Activated T-cell treated with anti-CD3 and anti-CD28 coated beads for 24 hours (primary cell): ENCODE results near the gene PSKH1.

Source experiments
- DNase-seq: peaks from one replicate; pipeline ENCODE4 v3.0.0-alpha.2; 2020; ENCODE audit warnings: low read depth

PSKH1 gene

DNA sequence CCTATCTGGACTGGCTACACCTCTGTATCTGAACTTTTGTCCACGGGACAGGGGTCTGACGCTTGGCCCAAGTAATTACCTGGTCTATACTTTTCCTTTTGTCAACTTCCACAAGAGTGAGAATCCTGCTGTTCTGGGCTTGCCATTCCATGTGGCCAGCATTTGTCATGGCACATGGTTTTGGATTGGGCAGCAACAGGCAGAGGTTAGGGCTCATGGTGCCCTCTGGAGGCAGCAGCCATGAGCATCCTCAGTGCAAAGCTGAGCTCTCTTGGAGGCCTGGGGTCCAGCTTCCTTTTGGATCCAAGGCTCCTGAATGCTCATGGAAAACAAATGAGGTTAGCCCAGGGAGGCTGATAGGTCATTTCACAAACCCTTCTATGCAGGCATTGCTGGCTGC, 27.7 kb upstream of the PSKH1 start:
- DNase-seq, result no peak

DNA sequence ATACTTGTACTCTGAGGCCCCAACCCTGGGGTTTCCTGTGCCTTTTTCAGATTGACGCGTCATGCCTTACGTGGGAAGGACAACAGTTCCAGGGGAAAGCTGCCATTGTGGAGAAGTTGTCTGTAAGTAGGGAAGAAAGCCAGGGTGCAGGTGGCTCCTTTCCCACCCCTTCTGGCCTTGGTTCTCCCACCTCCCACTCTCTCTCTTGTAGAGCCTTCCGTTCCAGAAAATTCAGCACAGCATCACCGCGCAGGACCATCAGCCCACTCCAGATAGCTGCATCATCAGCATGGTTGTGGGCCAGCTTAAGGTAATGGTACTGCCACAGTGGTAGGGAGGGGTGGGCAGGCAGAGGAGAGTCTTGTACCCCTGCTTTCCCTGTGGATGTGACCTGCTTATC, 24.8 kb upstream of the PSKH1 start:
- DNase-seq, result no peak

DNA sequence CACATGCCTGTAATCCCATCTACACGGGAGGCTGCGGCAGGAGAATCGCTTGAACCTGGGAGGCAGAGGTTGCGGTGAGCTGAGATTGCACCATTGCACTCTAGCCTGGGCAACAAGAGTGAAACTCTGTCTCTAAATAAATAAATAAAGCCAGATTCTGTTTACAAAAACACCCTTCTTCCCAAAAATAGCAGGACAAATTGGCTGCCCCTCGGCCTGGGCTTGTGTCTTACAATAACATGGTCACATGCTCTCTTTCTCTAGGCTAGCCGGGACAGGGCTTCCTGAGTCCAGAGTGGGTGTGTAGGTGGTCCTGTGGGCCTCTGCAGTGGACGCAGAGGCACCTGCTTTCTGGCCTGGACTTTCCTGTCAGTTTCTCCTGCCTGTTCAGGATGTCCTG, 23.4 kb upstream of the PSKH1 start:
- no peak for DNase-seq

DNA sequence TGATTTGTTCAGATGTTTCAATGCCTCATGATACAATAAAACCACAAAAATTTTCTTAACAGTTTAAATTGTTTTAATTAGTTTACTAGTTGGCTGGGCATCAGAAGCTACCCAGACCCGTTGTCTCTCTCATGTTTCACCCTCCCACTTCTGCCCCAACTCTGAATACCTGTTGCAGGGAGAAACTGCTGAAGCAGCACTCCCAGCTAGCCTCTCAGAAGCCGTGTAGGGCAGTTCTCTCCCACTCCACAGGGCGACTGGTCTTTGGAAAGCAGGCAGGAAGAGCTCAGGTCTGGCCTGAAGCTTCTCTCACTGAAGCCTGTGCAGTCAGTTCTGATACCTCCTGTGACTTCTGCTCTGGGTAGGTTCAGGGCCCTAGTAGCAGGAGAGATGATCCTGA, 21.8 kb upstream of the PSKH1 start:
- DNase-seq, result no peak

DNA sequence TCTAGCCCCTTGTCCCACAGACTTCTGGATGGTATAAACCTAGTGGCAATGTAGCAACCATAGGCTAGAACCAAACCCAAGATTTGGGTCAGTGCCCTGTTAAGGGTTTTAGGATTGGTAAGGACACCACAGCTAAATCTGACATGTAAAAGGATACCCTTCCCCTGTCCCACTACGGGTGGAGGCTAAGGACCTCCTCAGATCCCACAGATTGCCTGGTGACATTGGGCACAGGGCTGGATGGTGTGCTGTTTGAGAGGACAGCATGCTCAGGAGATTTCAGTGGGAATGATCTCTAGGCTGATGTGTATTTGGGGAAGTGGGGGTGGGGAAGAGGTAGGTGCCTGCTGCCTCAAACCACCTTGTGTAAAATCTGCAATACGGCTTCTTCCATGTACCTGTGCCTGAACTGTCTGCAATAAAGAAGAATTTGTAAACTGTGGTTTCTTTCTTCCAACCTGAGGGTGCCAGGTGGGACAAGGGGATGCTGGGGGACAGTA, 20.9 kb upstream of the PSKH1 start:
- no peak for DNase-seq

DNA sequence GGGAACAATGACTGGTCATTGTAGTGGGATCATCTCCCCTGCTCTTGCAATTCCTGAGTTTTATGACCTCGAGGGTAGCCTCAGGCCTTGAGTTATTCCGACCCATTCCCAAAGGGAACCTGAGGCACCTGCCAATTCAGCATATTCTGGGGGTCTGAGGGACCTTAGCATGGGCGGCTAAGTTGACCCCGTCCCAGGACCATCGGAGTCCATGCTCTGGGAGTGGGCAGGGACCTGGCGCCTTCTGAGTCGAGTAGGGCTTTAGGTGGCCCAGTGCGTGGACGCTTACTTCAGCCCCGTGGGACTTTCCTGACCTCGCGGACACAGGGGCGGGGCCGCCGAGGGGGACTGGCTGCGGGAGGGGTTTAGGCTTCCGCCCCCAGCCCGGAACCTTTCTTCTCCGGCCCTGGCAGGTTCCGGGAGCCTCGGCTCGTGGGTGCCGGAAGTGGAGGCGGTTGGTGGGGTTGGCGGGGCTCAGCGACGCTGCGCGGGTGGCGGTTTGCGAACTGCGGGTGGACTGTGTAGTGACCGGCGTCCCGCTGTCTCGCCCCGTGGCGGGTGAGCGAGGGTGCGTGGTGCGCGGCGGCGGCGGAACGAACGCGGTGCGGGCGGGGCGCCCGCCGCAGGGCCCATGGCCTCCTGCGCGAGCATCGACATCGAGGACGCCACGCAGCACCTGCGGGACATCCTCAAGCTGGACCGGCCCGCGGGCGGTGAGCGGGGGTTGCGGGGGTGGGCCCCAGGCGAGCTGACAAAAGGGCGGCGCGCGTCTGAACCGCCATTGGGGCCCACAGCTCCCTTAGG, 20.2 kb upstream of the PSKH1 start, which contains the start of gene EDC4:
TSS of gene EDC4 (plus strand) at position 422 of the 804 bp plus-strand sequence. CDS start at position 632, 210 bp downstream.
- DNase-seq, result peak; percentile 87

DNA sequence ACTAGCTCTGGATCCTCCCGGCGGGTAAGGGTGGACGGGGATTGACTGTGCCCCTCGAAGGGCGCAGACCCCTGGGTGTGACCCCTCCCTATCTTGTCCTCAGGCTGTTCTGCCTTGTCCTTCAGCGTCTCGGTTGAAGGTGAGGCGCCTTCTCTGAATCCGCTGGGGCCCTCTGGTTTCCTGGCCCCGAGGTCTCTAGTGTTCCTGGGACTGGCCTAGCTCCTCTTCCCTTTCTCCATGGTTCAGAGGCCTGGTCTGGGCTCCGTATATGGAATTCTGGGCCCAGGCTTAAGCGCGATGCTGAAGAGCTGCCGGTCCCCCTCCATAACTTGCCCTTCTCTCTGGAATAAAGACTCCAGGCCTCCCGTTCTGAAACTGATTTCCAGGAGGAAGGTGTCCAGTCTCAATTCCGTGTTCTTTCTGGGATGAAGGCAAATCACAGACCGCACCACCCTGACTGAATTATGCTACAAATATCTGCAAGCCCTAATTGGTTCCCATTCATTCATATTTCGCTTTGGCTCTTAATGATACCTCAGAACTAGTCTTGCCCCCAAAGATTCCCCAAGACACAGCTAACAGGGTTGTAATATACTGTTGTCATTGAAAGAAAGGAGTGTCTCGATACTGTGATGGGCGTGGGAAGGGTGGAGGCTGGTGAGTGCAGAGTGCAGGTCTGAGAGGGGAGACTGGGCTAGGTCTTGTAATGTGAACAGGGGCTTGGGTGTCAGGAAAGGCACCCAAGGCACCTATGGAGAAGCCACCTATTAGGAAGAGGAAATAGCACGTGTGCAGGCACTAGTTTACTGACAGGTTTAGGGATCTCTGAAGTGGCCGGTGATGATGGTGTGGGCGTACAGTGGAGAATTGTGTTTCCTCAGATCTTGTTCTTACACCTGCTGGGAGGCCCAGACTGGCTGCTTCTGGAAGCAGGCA, 19.4 kb upstream of the PSKH1 start:
- DNase-seq, result no peak

DNA sequence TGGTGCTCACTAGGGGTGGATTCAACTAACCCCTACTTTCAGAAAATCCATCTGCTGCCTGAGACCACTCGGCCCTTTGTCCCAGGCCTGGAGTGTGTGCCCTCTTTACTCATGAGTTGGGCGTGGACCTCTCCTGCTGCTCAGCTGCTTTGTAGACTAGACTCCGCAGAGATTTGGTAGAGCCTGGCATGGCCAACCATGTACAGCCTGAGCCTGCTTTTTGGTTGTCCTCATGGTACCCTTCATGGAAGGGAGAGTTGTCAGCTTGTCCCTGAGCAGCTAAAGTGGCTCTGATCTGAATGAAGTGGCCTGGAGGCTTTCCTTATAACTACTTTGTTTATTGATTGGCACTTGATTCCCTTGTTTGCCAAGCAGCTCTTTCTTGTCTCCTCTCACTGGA, 18.7 kb upstream of the PSKH1 start:
- no peak for DNase-seq

DNA sequence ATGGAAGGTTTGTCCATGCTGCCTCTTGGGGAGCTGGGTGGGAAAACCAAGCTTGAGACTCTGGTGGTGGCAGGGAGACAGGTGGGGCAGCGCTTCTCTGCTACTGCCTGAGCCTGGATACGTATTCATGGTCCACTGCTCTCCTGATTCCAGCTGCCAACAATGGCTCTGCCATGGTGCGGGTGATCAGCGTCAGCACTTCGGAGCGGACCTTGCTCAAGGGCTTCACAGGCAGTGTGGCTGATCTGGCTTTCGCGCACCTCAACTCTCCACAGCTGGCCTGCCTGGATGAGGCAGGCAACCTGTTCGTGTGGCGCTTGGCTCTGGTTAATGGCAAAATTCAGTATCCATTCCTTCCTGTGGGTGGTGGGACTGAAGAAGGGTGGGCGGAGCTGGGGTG, 16.0 kb upstream of the PSKH1 start:
- no peak for DNase-seq

DNA sequence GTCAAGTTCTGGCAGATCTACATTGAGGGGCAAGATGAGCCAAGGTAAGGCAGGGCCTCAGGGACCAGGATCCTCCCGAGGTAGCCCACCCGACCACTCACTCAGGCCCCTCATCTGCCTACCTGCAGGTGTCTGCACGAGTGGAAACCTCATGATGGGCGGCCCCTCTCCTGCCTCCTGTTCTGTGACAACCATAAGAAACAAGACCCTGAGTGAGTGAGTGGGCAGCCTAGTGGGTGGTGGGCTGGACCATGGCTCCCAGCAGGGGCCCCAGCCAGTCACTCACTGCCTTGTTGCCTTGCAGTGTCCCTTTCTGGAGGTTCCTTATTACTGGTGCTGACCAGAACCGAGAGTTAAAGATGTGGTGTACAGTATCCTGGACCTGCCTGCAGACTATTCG, 14.8 kb upstream of the PSKH1 start:
- no peak for DNase-seq

DNA sequence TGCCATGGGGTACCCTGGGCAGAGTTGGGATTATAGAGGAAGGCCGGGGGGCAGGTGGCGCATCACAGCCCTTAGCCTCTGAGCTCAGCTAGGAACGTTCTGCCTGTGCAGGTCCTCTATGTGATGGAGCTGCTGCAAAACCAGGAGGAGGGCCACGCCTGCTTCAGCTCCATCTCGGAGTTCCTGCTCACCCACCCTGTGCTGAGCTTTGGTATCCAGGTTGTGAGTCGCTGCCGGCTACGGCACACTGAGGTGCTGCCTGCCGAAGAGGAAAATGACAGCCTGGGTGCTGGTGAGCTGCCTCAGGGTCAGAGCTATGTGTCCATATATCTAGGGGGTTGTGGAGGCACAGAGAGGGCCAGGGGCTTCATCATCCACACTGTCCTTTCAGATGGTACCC, 14.2 kb upstream of the PSKH1 start:
- no peak for DNase-seq

DNA sequence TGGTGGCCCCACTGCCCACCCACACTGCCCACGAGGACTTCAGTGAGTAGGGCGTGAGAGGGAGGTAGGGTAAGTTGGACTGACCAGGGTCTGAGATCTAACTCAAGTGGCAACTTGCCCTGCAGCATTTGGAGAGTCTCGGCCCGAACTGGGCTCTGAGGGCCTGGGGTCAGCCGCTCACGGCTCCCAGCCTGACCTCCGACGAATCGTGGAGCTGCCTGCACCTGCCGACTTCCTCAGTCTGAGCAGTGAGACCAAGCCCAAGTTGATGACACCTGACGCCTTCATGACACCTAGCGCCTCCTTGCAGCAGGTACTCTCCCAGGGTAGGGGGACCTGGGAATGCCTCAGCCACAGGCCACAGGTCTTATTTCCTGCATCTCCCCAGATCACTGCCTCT, 13.6 kb upstream of the PSKH1 start:
- no peak for DNase-seq

DNA sequence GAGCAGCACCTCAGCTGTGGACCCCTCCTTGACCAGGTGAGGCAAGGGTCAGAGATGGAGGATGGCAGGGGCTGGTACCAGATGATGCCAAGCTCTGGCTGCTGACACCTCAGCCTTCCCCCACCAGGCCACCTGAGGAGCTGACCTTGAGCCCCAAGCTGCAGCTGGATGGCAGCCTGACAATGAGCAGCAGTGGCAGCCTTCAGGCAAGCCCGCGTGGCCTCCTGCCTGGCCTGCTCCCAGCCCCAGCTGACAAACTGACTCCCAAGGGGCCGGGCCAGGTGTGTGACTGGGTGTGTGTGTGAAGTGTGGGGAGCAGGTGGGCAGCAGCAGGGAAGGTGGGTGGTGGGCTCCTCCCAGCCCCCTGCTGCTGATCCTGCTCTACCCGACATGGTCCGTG, 13.1 kb upstream of the PSKH1 start:
- no peak for DNase-seq

DNA sequence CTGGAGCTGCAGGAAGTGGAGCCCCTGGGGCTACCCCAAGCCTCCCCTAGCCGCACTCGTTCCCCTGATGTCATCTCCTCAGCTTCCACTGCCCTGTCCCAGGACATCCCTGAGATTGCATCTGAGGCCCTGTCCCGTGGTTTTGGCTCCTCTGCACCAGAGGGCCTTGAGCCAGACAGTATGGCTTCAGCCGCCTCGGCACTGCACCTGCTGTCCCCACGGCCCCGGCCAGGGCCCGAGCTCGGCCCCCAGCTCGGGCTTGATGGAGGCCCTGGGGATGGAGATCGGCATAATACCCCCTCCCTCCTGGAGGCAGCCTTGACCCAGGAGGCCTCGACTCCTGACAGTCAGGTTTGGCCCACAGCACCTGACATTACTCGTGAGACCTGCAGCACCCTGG, 12.5 kb upstream of the PSKH1 start:
- DNase-seq, result no peak

DNA sequence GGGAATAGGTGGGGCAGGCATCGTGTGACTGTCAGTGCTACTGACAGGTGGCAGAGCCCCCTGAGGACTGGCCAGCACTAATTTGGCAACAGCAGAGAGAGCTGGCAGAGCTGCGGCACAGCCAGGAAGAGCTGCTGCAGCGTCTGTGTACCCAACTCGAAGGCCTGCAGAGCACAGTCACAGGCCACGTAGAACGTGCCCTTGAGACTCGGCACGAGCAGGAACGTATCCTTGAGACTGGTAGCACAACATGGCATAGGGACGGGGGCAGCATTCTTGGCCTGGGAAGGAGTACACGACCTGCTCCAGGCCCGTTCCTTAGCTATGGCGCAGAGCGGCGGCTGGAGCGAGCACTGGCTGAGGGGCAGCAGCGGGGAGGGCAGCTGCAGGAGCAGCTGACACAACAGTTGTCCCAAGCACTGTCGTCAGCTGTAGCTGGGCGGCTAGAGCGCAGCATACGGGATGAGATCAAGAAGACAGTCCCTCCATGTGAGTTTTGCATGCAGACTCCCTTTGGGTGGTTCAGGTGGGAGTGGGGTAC, 11.4 kb upstream of the PSKH1 start:
- DNase-seq, result no peak

DNA sequence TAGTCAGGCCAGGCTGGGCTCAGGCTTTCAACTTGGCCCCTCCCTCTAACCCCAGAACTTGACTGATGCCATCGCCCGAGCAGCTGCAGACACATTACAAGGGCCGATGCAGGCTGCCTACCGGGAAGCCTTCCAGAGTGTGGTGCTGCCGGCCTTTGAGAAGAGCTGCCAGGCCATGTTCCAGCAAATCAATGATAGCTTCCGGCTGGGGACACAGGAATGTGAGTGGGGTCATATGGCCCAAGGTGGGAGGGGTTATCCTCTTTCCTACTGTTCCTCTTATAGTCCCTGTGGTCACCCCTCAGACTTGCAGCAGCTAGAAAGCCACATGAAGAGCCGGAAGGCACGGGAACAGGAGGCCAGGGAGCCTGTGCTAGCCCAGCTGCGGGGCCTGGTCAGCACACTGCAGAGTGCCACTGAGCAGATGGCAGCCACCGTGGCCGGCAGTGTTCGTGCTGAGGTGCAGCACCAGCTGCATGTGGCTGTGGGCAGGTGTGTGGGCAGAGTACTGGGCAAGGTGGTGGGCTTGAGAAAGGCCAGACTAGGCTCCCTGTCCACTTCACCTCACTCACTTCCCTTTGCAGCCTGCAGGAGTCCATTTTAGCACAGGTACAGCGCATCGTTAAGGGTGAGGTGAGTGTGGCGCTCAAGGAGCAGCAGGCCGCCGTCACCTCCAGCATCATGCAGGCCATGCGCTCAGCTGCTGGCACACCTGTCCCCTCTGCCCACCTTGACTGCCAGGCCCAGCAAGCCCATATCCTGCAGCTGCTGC, 10.5 kb upstream of the PSKH1 start:
- no peak for DNase-seq

DNA sequence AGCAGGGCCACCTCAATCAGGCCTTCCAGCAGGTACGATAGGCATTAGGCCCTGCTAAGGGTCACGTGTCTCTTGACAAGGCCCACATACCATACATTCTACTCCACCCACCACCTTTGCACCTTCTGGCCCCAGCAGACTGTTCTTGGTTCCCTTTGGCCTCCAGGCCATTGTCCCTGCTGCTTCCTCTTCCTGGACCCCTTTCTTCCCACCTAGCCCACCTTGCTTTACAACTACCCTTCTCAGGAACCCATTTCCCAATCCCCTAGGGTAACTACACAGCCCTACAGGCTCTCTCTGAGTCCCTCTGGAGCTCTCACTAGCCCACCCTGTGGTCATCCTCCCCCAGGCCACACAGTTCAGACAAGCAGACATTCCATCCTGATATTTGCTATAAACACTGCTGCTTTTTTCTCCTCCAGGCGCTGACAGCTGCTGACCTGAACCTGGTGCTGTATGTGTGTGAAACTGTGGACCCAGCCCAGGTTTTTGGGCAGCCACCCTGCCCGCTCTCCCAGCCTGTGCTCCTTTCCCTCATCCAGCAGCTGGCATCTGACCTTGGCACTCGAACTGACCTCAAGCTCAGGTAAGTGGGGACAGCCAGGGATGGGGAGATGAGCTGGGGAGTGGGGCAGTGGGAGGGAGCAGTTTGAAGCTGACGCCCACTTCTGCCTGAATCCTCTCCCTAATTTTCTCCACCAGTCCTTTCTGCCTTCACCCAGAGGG, 9.7 kb upstream of the PSKH1 start:
- DNase-seq, result no peak

DNA sequence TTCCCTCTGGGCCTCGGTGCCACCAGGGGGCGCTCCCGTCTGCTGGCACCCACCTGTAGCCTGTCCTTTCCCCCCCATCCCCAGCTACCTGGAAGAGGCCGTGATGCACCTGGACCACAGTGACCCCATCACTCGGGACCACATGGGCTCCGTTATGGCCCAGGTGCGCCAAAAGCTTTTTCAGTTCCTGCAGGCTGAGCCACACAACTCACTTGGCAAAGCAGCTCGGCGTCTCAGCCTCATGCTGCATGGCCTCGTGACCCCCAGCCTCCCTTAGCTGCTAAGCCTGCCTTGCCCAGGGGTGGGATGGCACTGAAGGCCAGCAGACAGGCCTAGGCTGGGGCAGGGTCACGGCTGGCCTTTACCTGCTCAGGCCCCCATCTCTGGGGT, 9.2 kb upstream of the PSKH1 start:
- peak; percentile 63 for DNase-seq

DNA sequence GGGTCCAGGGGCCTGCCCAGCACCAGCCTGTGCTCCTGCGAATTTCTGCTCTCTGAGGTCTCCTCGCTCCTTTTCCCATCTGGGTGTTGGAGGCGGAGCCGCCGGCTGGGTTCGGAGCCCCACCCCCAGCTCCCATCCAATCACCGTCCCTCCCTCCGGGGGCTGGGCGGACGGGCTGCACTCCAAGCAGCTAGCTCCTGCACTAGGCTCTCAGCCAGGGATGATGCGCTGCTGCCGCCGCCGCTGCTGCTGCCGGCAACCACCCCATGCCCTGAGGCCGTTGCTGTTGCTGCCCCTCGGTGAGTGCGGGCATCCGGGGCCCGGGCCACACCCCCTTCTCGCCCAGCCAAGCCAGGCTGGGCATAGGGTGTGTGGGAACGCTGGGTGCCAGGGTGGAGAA, 8.4 kb upstream of the PSKH1 start, which contains the start of gene NRN1L:
TSS of gene NRN1L (plus strand) at position 202 of the 400 bp plus-strand sequence. CDS start at position 221, 19 bp downstream.
- no peak for DNase-seq

DNA sequence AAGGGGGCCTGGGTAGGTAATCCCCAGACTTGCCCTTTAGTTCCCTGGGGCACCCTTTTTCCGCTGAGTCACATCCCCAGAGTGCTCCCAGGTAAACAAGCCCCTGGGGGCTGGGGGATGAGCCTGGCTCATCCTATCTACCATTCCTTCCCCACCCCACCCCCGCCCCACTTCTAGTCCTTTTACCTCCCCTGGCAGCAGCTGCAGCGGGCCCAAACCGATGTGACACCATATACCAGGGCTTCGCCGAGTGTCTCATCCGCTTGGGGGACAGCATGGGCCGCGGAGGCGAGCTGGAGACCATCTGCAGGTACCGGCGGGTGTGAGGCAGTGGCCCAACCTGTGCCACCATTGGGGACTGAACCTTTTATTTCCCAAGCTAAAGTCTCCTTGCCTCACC, 7.5 kb upstream of the PSKH1 start:
- no peak for DNase-seq

DNA sequence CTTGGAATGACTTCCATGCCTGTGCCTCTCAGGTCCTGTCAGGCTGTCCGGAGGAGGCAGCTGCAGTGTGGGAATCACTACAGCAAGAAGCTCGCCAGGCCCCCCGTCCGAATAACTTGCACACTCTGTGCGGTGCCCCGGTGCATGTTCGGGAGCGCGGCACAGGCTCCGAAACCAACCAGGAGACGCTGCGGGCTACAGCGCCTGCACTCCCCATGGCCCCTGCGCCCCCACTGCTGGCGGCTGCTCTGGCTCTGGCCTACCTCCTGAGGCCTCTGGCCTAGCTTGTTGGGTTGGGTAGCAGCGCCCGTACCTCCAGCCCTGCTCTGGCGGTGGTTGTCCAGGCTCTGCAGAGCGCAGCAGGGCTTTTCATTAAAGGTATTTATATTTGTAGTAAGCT, 7.1 kb upstream of the PSKH1 start:
- DNase-seq, result no peak
